ELR (cell line): ENCODE results near the gene DUSP5.

ENCODE experiments used
- DNase-seq: peaks from one replicate; pipeline ENCODE4 v3.0.0-alpha.2; 2015; ENCODE audit warnings: low read depth

DUSP5 gene

GRCh38 chr10:110501142-110501937, 3.6 kb downstream of the DUSP5 start:
- peak; percentile 99 for DNase-seq

GRCh38 chr10:110502072-110502845, 4.6 kb downstream of the DUSP5 start:
- no peak for DNase-seq

GRCh38 chr10:110502851-110503301, 5.2 kb downstream of the DUSP5 start:
- peak; percentile 66 for DNase-seq

GRCh38 chr10:110503528-110504110, 5.9 kb downstream of the DUSP5 start:
- DNase-seq: no peak

GRCh38 chr10:110504111-110504735, 6.5 kb downstream of the DUSP5 start:
- DNase-seq: peak; percentile 75

GRCh38 chr10:110505130-110505770, 7.5 kb downstream of the DUSP5 start:
- DNase-seq: no peak

- no peak for DNase-seq
These were observed 8.7 kb downstream of the DUSP5 start for GRCh38 chr10:110506448-110506847.

- no peak for DNase-seq
These were observed 9.6 kb downstream of the DUSP5 start for GRCh38 chr10:110507346-110507745.

- no peak for DNase-seq
These were observed 10.6 kb downstream of the DUSP5 start for GRCh38 chr10:110508159-110508788.

- DNase-seq: no peak
These were observed 11.3 kb downstream of the DUSP5 start for GRCh38 chr10:110508806-110509544.

GRCh38 chr10:110509560-110509959, 11.9 kb downstream of the DUSP5 start:
- DNase-seq: no peak

- no peak for DNase-seq
These were observed 12.4 kb downstream of the DUSP5 start for GRCh38 chr10:110510086-110510485.

- no peak for DNase-seq
These were observed 13.0 kb downstream of the DUSP5 start for GRCh38 chr10:110510730-110511129.

GRCh38 chr10:110511734-110512449, 14.2 kb downstream of the DUSP5 start:
- DNase-seq: peak; percentile 67

GRCh38 chr10:110512461-110513187, 14.9 kb downstream of the DUSP5 start:
- peak; percentile 97 for DNase-seq

- DNase-seq: no peak
These were observed 16.2 kb downstream of the DUSP5 start for GRCh38 chr10:110513949-110514348.

GRCh38 chr10:110514848-110515247, 17.1 kb downstream of the DUSP5 start:
- no peak for DNase-seq

- DNase-seq: no peak
These were observed 19.2 kb downstream of the DUSP5 start for GRCh38 chr10:110516815-110517492.
